HG02938 (cell line): ENCODE data around the gene SPDYE3.
"Not testable (repeated sequence)": the region's sequence is repeated elsewhere in the genome, so short reads cannot be mapped to it uniquely, and the experiment has no call there.

Source experiments
- ATAC-seq: cut with Tn5 transposase; IDR thresholded peaks from one replicate; pipeline ENCODE4 v1.9.1; 2021; ENCODE audit warnings: mild to moderate bottlenecking, moderate library complexity; ENCODE audit not compliant: unreplicated experiment

The SPDYE3 gene

DNA sequence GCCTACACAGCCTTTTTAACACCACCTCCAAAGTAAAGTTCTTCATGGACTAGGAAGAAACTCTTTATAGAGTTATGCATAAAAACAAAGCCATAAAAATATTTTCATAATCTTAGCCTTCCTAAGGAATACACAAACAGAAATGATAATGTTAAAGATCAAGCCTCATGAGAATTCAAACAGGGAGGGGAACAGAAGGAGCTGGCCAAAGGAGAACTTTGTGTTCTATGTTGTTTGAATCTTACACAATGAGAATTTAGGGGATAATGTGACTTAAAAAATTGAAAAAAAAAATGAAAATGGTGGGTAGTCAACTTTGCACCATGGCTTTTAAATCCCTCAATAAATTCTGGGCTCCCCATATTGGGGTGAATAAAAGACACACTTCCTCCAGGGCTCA, 41.3 kb downstream of the SPDYE3 start:
- ATAC-seq = no peak

- no peak for ATAC-seq
Observed at GRCh38 chr7:100349757-100350156, 42.3 kb downstream of the SPDYE3 start.

GRCh38 chr7:100351657-100352058, 44.2 kb downstream of the SPDYE3 start:
- ATAC-seq = no peak

GRCh38 chr7:100352230-100352781, 44.8 kb downstream of the SPDYE3 start:
- ATAC-seq = not testable (repeated sequence)

DNA sequence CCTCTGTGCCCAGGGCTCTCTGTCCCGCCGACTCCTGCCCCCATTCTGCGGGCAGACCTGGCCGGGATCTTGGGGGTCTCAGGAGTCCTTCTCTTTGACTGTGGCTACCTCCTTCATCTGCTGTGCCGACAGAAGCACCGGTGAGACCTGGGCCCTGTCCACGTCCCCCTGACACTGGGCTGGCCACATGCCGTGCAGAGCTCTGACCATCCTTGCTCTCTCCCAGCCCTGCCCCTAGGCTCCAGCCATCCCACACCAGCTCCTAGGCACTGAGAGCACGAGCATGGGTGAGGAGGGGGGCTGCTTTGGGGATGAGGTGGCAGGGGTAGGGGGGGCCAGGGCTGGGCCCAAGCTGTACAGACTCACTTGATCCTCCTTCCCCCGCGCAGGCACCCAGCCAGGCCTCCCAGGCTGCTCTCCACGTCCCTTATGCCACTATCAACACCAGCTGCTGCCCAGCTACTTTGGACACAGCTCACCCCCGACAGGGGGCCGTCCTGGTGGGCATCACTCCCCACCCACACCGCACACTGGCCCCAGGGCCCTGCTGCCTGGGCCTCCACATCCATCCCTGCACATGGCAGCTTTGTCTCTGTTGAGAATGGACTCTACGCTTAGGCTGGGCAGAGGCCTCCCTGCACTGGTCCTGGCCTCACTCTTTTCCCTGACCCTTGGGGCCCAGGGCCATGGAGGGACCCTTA, 45.6 kb downstream of the SPDYE3 start:
- ATAC-seq = no peak

- ATAC-seq = no peak
Observed at GRCh38 chr7:100353685-100354330, 46.3 kb downstream of the SPDYE3 start.

DNA sequence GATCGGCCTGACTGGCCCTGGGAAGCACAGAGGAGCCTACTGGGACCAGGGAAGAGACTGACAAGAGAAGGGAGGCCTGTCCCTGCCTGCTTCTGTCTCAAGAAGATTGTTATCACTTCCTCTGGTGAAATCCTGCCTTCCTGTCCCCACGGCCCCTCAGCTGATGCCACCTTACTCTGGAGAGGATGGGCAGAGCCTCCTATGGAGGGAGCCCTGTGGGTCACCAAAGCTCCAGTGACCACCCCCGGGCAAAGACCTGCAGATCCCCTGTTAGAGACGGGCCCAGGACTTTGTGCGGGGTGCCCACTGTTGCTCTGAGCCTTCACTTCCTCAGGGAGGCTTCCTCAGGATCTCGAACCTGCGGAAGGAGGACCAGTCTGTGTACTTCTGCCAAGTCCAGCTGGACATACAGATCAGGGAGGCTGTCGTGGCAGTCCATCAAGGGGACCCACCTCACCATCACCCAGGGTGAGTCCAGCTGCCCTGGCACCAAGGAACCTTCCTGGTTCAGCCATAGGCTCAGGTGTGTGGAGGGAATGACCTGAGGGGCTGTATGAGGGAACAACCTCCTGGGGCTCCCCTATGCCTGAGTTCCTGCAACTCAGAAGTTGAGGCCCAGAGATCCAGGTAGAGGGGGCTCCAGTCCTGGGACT, 49.0 kb downstream of the SPDYE3 start:
- no peak for ATAC-seq

- no peak for ATAC-seq
Observed at GRCh38 chr7:100357131-100357561, 49.6 kb downstream of the SPDYE3 start.

DNA sequence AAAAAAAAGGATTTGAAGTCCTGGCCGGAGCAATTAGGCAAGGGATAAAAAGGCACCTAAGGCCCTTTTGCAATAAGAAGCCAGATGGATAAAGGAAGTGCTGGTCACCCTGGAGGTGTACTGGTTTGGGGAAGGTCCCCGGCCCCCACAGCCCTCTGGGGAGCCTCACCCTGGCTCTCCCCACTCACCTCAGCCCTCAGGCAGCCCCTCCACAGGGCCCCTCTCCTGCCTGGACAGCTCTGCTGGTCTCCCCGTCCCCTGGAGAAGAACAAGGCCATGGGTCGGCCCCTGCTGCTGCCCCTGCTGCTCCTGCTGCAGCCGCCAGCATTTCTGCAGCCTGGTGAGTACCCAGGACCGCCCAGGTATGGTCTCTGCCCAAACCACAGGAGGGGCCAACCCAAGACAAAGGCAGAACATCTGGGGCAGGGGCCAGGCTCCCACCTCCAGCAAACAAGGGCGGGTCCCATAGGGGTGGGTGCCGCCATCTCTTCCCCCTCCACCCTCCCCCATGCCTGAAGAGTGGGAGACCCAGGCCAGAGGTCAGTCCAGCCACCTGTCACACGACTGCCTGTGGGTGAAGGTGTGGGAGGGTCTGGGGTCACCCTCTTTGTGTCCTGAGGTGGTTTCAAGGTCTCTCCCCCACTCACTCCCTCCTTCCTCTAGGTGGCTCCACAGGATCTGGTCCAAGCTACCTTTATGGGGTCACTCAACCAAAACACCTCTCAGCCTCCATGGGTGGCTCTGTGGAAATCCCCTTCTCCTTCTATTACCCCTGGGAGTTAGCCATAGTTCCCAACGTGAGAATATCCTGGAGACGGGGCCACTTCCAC, 50.7 kb downstream of the SPDYE3 start, which contains the start of gene PILRB:
TSS of gene PILRB (plus strand) at position 91 of the 830 bp plus-strand sequence. CDS start at position 277, 186 bp downstream.
- no peak for ATAC-seq

DNA sequence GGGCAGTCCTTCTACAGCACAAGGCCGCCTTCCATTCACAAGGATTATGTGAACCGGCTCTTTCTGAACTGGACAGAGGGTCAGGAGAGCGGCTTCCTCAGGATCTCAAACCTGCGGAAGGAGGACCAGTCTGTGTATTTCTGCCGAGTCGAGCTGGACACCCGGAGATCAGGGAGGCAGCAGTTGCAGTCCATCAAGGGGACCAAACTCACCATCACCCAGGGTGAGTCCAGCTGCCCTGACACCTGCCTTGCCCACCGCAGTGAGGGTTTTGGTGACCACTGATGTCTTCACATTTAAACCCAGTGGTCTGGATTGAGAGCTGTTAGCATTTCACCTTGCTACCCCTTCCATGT, 51.3 kb downstream of the SPDYE3 start:
- ATAC-seq = no peak

- no peak for ATAC-seq
Observed at GRCh38 chr7:100360135-100360854, 52.8 kb downstream of the SPDYE3 start.

- no peak for ATAC-seq
Observed at GRCh38 chr7:100363098-100363497, 55.6 kb downstream of the SPDYE3 start.

DNA sequence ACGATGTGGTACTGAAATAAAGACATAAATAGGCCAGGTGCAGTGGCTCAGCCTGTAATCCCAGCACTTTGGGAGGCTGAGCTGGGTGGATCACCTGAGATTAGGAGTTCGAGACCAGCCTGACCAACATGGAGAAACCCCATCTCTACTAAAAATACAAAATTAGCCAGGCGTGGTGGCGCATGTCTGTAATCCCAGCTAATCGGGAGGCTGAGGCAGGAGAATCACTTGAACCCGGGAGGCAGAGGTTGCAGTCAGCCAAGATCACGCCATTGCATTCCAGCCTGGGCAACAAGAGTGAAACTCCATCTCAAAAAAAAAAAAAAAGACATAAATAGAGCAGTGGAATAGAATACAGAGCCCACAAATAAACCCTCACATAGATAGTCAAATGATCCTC, 56.3 kb downstream of the SPDYE3 start:
- ATAC-seq = not testable (repeated sequence)

GRCh38 chr7:100364480-100364879, 57.0 kb downstream of the SPDYE3 start:
- ATAC-seq = no peak

DNA sequence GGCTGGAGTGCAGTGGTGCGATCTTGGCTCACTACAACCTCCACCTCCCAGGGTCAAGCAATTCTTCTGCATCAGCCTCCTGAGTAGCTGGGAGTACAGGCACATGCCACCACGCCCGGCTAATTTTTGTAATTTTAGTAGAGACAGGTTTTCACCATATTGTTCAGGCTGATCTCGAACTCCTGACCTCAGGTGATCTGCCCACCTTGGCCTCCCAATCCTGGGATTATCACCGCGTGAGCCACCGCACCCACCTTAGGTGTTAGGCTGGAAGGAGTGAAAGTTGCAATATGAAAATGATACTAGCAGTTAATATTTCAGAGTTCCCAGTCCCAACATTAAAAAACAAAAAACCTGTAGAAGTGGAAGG, 58.5 kb downstream of the SPDYE3 start:
- not testable (repeated sequence) for ATAC-seq

DNA sequence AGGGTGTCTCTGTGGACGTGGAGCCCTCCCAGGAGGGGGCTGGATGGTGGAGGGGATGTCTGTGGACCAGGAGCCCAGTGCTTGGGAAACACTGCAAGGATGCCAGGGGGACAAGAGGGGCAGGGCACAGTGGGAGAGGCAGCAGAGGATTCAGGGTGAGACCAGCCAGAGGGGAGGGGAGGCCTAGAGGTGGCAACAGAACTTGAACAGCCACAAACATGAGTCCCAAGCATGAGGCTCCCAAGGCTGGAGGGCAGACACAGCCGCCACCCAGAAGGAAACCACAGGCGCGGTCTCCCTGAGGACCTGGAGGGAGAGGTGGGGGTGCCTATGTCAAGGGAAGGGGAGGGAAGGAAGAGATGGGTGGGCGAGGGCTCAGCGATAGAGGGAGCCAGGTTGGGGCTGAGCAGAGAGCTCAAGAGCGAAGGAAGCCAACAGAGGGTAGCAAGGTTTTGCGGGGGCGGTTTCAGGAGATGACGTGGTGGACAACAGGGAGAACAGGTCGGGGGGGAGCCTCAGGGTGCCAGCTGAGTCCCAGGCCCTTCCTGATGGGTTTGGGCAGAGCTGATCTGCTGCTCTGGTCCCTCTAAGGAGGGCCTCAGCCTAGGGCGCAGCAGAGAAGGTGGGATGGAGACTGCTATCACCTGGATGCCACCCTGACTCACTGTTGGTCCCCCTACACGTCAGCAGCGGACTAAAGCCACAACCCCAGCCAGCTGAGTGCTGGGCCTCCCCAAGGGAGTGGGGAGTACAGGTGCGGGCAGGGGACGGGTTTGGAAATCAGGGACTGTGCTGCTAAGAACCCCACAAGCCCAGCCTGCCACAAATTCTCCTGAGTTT, 59.1 kb downstream of the SPDYE3 start:
- ATAC-seq = no peak

- no peak for ATAC-seq
Observed at GRCh38 chr7:100367251-100367620, 59.7 kb downstream of the SPDYE3 start.

DNA sequence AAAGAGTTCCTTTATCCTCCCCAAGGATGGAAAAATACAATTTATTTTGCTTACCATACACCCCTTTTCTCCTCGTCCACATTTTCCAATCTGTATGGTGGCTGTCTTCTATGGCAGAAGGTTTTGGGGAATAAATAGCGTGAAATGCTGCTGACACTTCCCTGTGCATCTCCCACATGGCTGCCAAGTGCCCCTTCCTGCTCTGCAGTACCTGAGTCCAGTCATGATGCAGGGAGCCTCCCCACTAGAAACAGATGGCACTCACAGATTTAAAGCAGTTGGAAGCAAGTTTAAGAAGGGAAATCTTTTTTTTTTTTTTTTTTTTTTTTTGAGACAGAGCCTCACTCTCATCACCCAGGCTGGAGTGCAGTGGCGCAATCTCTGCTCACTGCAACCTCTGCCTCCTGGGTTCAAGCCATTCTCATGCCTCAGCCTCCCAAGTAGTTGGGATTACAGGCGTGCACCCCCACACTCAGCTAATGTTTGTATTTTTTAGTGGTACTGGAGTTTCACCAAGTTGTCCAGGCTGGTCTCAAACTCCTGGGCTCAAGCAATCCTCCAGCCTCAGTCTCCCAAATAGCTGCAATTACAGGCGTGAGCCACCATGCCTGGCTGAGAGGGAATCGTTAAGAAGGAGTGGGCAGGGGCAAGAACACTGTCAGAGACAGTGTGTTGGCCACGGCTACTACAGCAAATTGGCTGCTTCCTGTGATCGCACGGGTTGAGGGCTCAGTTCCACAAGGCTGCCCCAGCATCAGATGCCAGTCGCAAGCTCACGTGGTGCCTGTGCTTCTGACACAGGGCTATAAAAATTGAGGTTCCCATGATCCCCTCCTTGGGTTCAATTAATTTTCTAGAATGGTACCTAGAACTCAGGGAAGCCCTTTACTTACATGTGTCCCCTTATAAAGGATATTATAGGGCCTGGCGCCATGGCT, 60.4 kb downstream of the SPDYE3 start:
- no peak for ATAC-seq
